Measurements from ENCODE around the gene BPIFB6.

Gene BPIFB6

GRCh38 chr20:33065785-33066184 lies 34.3 kb downstream of the BPIFB6 start:
- Histone ChIP-seq H3K9me3 (no peaks in the 10 kb centered on the region), H3K27me3 (peaks cover 0 to under 1% of the 10 kb centered on the region in 2 donors), H3K36me3 (no peaks in the 10 kb centered on the region), H3K4me3 (no peak overlapping the region), H3K27ac (no peak overlapping the region), H3K4me1 (no peaks in the 10 kb centered on the region)
- no peak for TF ChIP-seq CTCF (IDR thresholded peaks at IDR 0.05)
- DNase-seq, result no peak
- intact Hi-C loops (cut with DNase I; ENCODE audit: low total_unique reads), result no loop called here

GRCh38 chr20:33067806-33068205 lies 36.4 kb downstream of the BPIFB6 start:
- Histone ChIP-seq H3K27ac (no peak overlapping the region), H3K9me3 (no peaks in the 10 kb centered on the region), H3K27me3 (peaks cover 0 to 9% of the 10 kb centered on the region in 2 donors), H3K36me3 (no peaks in the 10 kb centered on the region), H3K4me1 (no peaks in the 10 kb centered on the region), H3K4me3 (no peak overlapping the region)
- intact Hi-C loops (cut with DNase I; ENCODE audit: low total_unique reads), result no loop called here
- no peak for TF ChIP-seq CTCF (IDR thresholded peaks at IDR 0.05)
- no peak for DNase-seq

GRCh38 chr20:33068251-33068939 lies 36.9 kb downstream of the BPIFB6 start:
- Histone ChIP-seq H3K4me3 (no peak overlapping the region), H3K4me1 (no peaks in the 10 kb centered on the region), H3K27me3 (peaks cover 0 to 9% of the 10 kb centered on the region in 2 donors), H3K36me3 (no peaks in the 10 kb centered on the region), H3K27ac (no peak overlapping the region), H3K9me3 (no peaks in the 10 kb centered on the region)
- intact Hi-C loops (cut with DNase I; ENCODE audit: low total_unique reads), result no loop called here
- TF ChIP-seq CTCF (IDR thresholded peaks at IDR 0.05), result no peak
- no peak for DNase-seq

GRCh38 chr20:33069673-33070072 lies 38.2 kb downstream of the BPIFB6 start:
- Histone ChIP-seq H3K4me1 (no peaks in the 10 kb centered on the region), H3K36me3 (no peaks in the 10 kb centered on the region), H3K9me3 (no peaks in the 10 kb centered on the region), H3K27ac (no peak overlapping the region), H3K27me3 (peaks cover 0 to 9% of the 10 kb centered on the region in 2 donors), H3K4me3 (no peak overlapping the region)
- intact Hi-C loops (cut with DNase I; ENCODE audit: low total_unique reads), result no loop called here
- no peak for TF ChIP-seq CTCF (IDR thresholded peaks at IDR 0.05)
- no peak for DNase-seq

- Histone ChIP-seq H3K4me1 (no peaks in the 10 kb centered on the region), H3K27ac (no peak overlapping the region), H3K4me3 (no peak overlapping the region), H3K27me3 (peaks cover 0 to 9% of the 10 kb centered on the region in 2 donors), H3K36me3 (no peaks in the 10 kb centered on the region), H3K9me3 (no peaks in the 10 kb centered on the region)
- intact Hi-C loops (cut with DNase I; ENCODE audit: low total_unique reads), result no loop called here
- DNase-seq, result no peak
- no peak for TF ChIP-seq CTCF (IDR thresholded peaks at IDR 0.05)
Measured at GRCh38 chr20:33070111-33071053, 38.9 kb downstream of the BPIFB6 start.

Data from tibial artery (tissue), 4 donors.